WERI-Rb-1 (cell line): ENCODE data around the gene C4orf50.

Experiments used
- DNase-seq: peaks from one replicate; pipeline ENCODE4 v3.0.0-alpha.2; 2020
- H3K27ac ChIP-seq: fragments of 250-450 bp; sonication (Bioruptor Pico); 2 replicates; pipeline ENCODE4 v1.5.1; 2020; ENCODE audit warnings: mild to moderate bottlenecking, moderate library complexity
- H3K27me3 ChIP-seq: fragments of 250-450 bp; sonication (Bioruptor Pico); 2 replicates; pipeline ENCODE4 v1.5.1; 2021; ENCODE audit warnings: mild to moderate bottlenecking, low read depth, moderate library complexity; ENCODE audit not compliant: insufficient read depth, severe bottlenecking
- H3K36me3 ChIP-seq: fragments of 250-450 bp; sonication (Bioruptor Pico); 2 replicates; pipeline ENCODE4 v1.5.1; 2020; ENCODE audit warnings: mild to moderate bottlenecking, moderate library complexity
- H3K4me3 ChIP-seq: 2 replicates; pipeline ENCODE4 v1.5.1; 2011; ENCODE audit warnings: low read depth, mild to moderate bottlenecking, control low read depth, low read length
- H3K9me3 ChIP-seq: fragments of 250-450 bp; sonication (Bioruptor Pico); 2 replicates; pipeline ENCODE4 v1.5.1; 2021; ENCODE audit warnings: mild to moderate bottlenecking, moderate library complexity; ENCODE audit not compliant: severe bottlenecking
- CTCF ChIP-seq: IDR thresholded peaks from 2 replicates; pipeline ENCODE4 v1.5.1; 2011; ENCODE audit warnings: low read depth, mild to moderate bottlenecking, control low read depth, inconsistent platforms, low read length

C4orf50 gene

GRCh38 chr4:6059375-6059805 lies 41.2 kb upstream of the C4orf50 start:
- no peak for TF ChIP-seq CTCF
- H3K4me3 ChIP-seq, result no peak overlapping the region
- H3K9me3 ChIP-seq, result peaks cover 24% of the 10 kb centered on the region
- no peaks in the 10 kb centered on the region for H3K27me3 ChIP-seq
- no peak for DNase-seq
- peaks cover 47% of the 10 kb centered on the region for H3K36me3 ChIP-seq
- H3K27ac ChIP-seq, result no peak overlapping the region

- peaks cover 24% of the 10 kb centered on the region for H3K9me3 ChIP-seq
- H3K36me3 ChIP-seq, result peaks cover 47% of the 10 kb centered on the region
- H3K4me3 ChIP-seq, result no peak overlapping the region
- no peak overlapping the region for H3K27ac ChIP-seq
- DNase-seq, result no peak
- H3K27me3 ChIP-seq, result no peaks in the 10 kb centered on the region
- no peak for TF ChIP-seq CTCF
Observed at GRCh38 chr4:6058531-6059374, 40.5 kb upstream of the C4orf50 start.

GRCh38 chr4:6056976-6057766 lies 38.9 kb upstream of the C4orf50 start:
- Histone ChIP-seq H3K9me3 (peaks cover 24% of the 10 kb centered on the region), H3K27me3 (no peaks in the 10 kb centered on the region), H3K4me3 (no peak overlapping the region), H3K36me3 (peaks cover 46% of the 10 kb centered on the region), H3K27ac (no peak overlapping the region)
- DNase-seq, result no peak
- no peak for TF ChIP-seq CTCF

- peaks cover 39% of the 10 kb centered on the region for H3K36me3 ChIP-seq
- TF ChIP-seq CTCF, result no peak
- no peak overlapping the region for H3K27ac ChIP-seq
- H3K27me3 ChIP-seq, result no peaks in the 10 kb centered on the region
- no peak overlapping the region for H3K4me3 ChIP-seq
- DNase-seq, result no peak
- H3K9me3 ChIP-seq, result peaks cover 24% of the 10 kb centered on the region
Observed at GRCh38 chr4:6055436-6055835, 37.2 kb upstream of the C4orf50 start.

GRCh38 chr4:6055030-6055429 lies 36.8 kb upstream of the C4orf50 start:
- no peak for TF ChIP-seq CTCF
- H3K4me3 ChIP-seq, result no peak overlapping the region
- DNase-seq, result no peak
- H3K27ac ChIP-seq, result no peak overlapping the region
- peaks cover 35% of the 10 kb centered on the region for H3K36me3 ChIP-seq
- peaks cover 22% of the 10 kb centered on the region for H3K9me3 ChIP-seq
- no peaks in the 10 kb centered on the region for H3K27me3 ChIP-seq
